Measurements from ENCODE around the gene SLC5A10.

SLC5A10 gene

DNA sequence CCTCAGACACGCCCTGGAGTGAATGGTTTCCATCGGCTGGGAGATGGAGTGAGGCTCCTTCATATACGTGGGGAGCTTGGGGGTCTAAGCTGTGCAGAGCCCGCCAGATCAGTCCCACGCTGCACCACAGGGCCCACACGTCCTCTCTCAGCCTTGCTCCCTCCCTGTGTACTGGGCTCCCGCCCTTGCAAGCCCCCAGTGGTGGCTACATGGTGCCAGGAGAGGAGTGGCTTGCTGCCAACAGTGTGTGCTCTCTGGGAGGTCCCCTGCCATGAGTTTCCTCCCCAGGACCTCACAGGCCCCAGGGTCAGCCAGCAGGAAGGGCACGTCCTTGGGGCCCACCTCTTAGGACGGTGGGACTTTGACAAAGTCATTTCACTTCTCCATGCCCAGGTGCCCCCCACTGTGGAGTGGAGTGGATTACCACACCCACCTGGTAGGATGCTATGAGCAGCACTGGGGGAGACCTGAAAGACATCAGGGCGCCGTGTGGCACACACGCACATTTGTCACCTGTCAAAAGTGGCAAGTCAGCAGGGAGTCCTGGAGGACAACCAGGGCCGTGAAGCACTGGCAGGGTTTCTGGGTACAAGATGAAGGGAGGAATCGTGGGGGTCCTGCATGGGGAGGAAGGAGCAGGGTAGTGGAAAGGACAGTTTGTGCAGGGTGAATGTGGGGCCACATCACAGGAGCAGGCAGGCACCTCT is 13.7 kb downstream of the SLC5A10 start:
- no peak for DNase-seq

- peak in 1 of 2 experiments; percentile 18 for DNase-seq
Measured at GRCh38 chr17:18966831-18967624, 15.1 kb downstream of the SLC5A10 start.

DNA sequence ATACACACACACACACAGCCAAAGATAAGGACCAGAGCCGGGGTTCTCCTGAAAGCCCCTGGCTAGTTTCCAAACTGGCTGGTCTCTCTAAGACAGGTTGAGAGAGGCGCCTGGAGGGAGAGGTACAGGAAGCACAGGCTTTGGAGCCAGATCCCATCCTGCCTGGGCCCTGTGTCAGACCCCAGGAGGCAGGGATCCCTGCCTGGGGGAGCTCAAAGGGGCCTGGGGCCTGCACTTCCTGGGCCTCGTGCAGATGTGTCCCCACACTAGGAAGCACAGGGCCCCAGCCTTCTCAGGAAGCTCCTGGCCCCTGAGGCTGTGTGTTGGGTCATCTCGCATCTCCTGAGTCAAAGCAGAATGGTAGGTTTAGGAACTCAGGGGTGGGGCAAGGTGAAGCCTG is 16.0 kb downstream of the SLC5A10 start:
- no peak for DNase-seq

DNA sequence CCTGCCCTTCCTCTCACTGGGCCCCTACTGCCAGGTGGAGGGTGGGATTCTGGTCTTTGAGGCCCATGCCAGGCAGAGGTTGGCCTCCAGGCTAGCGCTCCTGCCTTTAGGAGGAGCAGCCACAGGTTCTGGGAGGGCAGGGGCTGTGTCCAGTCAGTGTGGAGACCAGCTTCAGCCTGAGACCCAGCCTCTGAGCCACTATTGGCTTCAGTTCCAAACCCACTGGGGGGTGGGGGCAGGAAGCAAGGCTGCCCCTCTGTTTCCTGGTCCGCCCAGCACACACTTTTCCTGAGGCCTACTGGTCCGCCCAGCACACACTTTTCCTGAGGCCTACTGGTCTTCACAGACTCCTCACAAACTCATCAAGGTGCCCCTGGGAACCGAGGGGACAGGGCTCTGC is 16.4 kb downstream of the SLC5A10 start:
- DNase-seq, result no peak

DNA sequence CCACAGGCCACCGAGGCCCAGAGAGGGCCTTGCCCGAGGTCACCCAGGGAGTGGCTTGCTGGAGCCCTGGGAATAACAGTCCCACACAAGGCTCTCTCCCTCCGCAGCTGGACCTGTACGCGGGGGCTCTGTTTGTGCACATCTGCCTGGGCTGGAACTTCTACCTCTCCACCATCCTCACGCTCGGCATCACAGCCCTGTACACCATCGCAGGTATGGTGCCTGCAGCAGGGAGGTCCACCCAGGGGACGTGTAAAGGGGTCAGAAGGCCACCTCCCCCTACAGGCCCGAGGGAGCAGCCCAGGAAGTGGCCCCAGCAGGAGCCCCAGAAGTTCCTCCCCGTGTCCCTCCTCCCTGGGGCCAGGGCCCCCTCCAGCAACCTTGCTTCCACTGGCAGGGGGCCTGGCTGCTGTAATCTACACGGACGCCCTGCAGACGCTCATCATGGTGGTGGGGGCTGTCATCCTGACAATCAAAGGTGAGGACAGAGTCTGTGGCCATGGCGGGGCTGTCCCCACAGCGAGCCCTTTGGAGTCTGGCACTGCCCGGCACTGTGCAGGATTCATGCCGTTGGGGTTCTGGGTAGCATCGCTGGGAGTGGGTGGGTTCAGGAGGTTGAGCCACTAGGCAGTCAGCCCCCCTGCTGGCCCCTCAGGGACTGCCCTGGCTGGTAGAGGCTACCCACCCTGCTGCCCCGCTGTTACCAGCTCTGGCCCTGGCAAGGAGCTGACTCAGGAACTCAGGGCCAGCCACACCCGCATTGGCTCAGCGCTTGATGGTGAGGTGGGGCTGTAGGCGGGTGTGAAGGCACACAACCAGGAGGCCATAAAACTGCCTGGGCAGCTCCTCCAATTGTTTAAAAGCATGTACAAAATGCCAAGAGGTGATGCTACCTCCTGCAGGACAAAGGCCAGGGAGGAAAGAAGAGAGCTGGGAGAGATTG is 17.3 kb downstream of the SLC5A10 start:
- DNase-seq, result no peak

DNA sequence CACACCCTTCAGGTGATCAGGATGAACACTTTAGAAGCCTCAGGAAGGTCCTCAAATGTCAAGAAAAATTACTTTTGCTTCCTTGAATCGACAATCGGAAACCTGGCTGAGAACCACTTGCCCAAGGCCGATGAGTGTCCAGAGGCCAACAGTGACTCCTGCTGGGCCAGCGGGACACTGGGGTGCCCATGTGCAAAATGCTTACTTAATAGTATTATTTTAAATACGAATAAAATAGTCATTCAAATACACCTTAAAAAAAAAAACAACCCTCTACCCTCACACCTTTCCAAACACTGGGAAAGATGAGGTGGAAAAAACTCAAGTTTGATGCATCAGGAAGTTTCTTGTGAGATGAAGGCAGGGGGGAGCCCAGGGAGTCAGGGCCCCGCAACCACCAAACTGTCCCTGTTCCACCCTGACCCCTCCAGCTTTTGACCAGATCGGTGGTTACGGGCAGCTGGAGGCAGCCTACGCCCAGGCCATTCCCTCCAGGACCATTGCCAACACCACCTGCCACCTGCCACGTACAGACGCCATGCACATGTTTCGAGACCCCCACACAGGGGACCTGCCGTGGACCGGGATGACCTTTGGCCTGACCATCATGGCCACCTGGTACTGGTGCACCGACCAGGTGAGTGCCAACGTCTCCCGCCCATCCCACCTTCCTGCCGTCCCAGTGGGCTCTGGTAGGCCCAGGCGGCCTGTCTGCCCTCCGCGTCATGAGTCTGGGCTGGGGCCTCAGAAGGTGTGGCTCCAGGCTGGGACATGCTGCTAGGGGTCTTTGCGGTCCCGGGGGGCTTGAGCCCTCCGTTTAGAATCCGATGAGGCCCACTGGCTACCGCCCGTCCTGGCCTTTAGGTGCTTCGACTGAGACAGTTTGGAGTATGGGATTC is 18.9 kb downstream of the SLC5A10 start:
- no peak for DNase-seq

GRCh38 chr17:18971801-18972200 is 19.8 kb downstream of the SLC5A10 start:
- DNase-seq, result no peak

DNA sequence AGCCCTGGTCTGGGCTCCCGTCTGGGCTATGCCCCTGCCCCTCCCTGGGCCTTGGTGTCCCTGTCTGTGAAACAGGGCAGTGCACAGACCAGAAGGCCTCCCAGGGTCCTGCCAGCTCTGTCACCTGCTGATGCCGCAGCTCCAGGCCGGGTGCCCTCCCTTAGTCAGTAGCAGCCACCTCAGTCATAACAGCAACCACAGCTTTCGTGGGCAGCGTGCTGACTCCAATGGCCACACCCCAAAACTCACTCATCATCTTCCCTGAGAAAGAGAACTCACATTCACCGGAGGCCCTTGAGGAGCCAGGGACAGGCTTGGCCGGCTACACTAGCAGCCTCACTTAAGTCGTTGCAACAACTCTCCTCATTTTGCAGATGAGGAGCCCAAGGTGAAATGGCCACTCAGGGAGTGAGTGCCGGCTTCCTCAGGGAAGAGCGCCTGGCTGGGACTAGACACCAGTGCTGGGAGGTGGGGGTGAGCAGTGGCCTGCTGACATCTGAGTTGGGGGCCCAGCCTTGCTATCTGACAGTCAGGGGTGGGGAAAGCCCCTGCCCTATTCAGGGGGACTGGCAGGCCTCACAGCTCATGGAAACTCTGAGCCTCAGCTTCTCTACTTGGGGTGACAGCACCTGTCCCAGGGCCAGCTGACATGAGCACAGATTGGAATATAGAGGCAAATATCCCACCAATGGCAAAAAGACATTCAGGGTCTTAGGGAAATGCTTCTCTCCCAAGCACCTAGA is 22.6 kb downstream of the SLC5A10 start:
- no peak for DNase-seq

DNA sequence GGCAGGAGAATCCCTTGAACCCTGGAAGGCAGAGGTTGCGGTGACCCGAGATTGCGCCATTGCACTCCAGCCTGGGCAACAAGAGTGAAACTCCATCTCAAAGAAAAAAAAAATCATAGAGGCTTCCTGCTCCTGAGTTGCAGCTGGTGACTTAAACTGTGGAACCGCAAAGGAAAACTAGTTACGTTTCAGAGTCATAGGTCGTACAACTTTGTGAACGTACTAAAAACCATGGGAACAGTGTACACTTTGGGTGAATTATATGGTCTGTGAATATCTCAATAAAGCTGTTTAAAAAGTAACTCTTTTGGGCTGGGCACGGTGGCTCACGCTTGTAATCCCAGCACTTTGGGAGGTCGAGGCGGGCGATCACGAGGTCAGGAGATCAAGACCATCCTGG is 23.6 kb downstream of the SLC5A10 start:
- DNase-seq, result no peak

GRCh38 chr17:18976201-18976600 is 24.2 kb downstream of the SLC5A10 start:
- no peak for DNase-seq

DNA sequence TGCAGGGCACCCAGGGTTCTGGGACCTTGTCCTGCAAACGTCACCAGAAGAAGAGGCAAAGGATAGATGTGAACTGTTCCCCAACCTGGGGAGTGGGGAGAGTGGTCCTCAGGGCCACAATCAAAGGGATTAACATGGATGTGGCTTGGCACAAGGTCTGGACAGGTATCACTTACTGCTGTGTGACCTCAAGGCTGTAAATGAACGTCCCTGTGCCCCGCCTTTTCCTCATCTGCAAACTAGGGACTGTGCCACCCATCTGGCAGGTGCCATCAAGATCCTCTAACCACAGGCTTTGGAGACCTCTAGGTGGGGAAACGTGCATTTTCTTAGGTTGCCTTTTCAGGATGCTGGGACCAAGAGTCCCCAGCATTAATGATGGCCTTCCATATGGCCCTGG is 25.1 kb downstream of the SLC5A10 start:
- DNase-seq, result no peak

DNA sequence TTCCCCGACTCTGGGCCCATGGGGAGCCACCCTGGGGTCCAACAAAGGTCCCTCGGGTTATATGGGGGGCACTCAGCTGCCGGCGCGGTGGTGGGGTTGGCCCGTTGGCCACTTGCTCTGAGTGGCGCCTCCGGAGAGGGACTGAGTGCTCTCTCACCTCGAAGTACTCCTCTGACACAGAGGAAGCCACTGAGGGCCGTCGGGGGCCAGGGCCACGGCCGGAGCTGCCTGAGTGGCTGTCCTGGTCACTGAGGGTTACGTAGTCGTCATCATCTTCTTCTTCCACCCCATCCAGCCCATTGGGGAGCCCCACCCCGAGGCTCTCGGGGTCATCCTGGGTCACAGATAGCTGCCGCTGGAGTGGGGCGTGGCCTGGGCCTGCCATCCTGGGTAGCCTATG is 25.7 kb downstream of the SLC5A10 start:
- DNase-seq, result no peak

- DNase-seq, result no peak
Measured at GRCh38 chr17:18978050-18978449, 26.1 kb downstream of the SLC5A10 start.

GRCh38 chr17:18978655-18979054 is 26.7 kb downstream of the SLC5A10 start:
- no peak for DNase-seq

DNA sequence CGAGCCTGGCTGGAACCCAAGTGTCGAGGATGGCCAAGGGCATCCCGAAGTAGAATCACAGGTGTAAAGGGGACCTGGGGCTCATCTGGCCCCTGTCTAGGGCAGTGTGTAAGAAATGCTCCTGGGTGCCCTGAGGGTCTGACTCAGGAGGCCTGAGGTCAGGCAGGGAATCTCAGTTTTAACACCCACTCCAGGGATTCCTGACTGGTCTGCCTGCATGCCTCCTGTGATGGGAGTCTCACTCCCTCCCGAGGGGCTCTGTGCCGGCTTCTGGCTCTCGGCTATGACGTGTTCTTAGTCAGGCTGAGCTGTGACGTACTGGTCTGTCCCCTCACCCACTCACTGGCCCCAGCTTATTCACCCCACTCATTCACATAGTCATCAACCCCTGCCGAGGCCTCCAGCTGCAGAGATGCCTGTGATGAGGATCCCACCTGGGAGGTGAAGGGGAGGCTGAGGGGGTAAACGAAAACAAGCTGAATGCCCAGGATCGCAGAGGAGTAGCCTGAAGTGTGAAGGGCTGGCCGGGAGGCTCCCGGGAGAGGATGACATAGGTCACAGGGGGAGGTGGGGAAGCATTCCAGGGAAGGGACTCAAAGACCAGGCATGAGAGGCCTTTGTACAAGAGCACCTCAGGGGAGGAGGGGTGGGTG is 28.8 kb downstream of the SLC5A10 start:
- no peak for DNase-seq

DNA sequence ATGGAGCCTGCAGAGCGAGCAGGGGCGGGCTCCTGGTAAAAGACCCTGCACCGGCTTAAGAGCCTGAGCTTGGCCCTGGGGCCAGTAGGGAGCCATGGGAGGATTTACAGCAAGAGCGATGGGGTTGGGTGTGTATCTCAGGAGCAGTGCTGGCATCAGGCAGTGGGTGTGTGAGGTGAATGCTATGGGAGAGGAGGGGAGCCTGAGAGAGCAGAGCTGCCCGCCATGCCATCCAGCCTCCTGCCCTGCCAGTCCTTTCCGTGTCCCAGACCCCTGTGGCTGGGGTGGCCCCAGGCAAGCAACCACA is 29.3 kb downstream of the SLC5A10 start:
- DNase-seq, result no peak

- DNase-seq, result no peak
Measured at GRCh38 chr17:18981642-18982424, 29.9 kb downstream of the SLC5A10 start.

DNA sequence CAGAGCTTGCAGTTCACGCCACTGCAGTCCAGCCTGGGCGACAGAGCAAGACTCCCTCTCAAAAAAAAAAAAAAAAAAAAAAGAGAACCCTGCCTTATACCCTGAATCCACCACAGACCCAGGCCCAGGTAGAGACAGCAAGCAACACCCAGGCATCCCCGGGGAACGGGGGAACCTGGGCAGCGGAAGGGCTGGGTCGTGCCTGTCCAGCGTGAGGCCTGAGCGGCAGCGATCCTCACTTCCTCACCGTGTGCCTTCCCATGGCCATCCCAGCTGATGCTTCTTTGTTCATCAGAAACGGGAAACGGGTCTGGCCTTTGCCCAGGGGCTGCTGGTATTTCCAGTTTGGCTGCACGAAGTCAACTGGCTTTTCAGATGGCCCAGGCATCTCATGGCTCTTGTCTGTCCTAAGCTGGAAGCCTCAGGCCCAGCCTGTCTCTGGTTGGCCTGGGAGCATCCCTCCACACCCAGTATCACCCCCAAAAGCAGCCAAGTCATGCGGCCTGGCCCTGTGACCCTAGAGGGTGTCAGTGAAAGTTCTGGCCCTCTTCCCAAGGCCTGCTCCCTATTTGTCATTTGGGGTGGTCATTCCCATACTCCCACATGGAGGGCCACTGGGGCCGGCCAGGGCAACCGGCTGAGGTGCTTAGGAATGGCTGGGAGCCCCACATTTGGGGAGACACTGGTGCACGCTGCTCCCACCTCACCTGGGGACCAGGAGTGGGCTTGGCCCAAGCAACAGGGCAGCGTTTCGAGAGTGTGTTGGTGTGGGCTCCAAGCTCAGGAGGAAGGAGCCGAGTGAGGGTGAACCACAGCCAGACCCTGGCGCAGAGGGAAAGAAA is 32.5 kb downstream of the SLC5A10 start:
- DNase-seq, result no peak

GRCh38 chr17:18985475-18985874 is 33.5 kb downstream of the SLC5A10 start:
- no peak for DNase-seq
